ENCODE data around the gene RASGRF2.

DNA sequence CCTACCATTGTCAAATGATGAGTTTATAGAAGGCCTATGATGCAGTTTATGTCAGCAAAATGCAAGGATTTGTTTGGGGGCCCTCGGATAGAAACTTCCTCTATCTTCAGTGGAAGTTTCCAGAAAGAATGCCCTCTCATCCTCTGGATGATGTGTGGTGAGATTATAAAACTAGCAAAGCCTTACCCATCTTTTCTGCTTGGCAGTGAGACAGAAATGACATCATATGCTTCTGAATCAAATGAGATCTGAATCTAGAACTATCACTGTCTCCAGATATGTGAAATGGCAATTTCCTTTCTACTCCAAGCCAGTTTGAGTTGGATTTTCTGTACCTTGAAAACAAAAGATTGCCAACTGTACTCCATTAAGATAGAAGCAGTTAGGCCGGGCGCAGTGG lies 212.5 kb downstream of the RASGRF2 start:
- TF ChIP-seq, protein P1, sequence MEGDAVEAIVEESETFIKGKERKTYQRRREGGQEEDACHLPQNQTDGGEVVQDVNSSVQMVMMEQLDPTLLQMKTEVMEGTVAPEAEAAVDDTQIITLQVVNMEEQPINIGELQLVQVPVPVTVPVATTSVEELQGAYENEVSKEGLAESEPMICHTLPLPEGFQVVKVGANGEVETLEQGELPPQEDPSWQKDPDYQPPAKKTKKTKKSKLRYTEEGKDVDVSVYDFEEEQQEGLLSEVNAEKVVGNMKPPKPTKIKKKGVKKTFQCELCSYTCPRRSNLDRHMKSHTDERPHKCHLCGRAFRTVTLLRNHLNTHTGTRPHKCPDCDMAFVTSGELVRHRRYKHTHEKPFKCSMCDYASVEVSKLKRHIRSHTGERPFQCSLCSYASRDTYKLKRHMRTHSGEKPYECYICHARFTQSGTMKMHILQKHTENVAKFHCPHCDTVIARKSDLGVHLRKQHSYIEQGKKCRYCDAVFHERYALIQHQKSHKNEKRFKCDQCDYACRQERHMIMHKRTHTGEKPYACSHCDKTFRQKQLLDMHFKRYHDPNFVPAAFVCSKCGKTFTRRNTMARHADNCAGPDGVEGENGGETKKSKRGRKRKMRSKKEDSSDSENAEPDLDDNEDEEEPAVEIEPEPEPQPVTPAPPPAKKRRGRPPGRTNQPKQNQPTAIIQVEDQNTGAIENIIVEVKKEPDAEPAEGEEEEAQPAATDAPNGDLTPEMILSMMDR (IDR thresholded peaks at IDR 0.05): no peak
- no peak for TF ChIP-seq POLR2A (IDR thresholded peaks at IDR 0.05)
